Inflammatory macrophage (primary cell): ENCODE results near the gene PDE7B.
A peak's percentile ranks its signal among the peaks of the same experiment; 100 is the strongest.

ENCODE experiments used
- DNase-seq, 2 donors: peaks; one replicate each; pipeline ENCODE4 v3.0.0-alpha.2; 2020 to 2022

Gene PDE7B

GRCh38 chr6:136034422-136034821 is 182.9 kb downstream of the PDE7B start:
- DNase-seq, result no peak

GRCh38 chr6:136035378-136036070 is 184.0 kb downstream of the PDE7B start:
- DNase-seq, result peak; percentile 44 to 48

- DNase-seq, result no peak
These were observed 184.5 kb downstream of the PDE7B start for GRCh38 chr6:136036071-136036380.

GRCh38 chr6:136036601-136037000 is 185.1 kb downstream of the PDE7B start:
- no peak for DNase-seq

GRCh38 chr6:136037242-136037875 is 185.9 kb downstream of the PDE7B start:
- no peak for DNase-seq

- DNase-seq, result no peak
These were observed 186.5 kb downstream of the PDE7B start for GRCh38 chr6:136037876-136038460.

GRCh38 chr6:136038531-136038930 is 187.0 kb downstream of the PDE7B start:
- no peak for DNase-seq

- DNase-seq, result no peak
These were observed 187.7 kb downstream of the PDE7B start for GRCh38 chr6:136039185-136039584.

GRCh38 chr6:136050475-136050874 is 199.0 kb downstream of the PDE7B start:
- no peak for DNase-seq

GRCh38 chr6:136051140-136051775 is 199.8 kb downstream of the PDE7B start:
- DNase-seq, result no peak

- DNase-seq, result no peak
These were observed 200.5 kb downstream of the PDE7B start for GRCh38 chr6:136052031-136052430.

- DNase-seq, result no peak
These were observed 207.4 kb downstream of the PDE7B start for GRCh38 chr6:136058852-136059251.

- no peak for DNase-seq
These were observed 207.8 kb downstream of the PDE7B start for GRCh38 chr6:136059308-136059707.

- no peak for DNase-seq
These were observed 208.6 kb downstream of the PDE7B start for GRCh38 chr6:136060052-136060451.

- DNase-seq, result no peak
These were observed 209.3 kb downstream of the PDE7B start for GRCh38 chr6:136060759-136061158.

- DNase-seq, result no peak
These were observed 210.2 kb downstream of the PDE7B start for GRCh38 chr6:136061701-136062100.

GRCh38 chr6:136063096-136063495 is 211.6 kb downstream of the PDE7B start:
- no peak for DNase-seq

- peak; percentile 7 to 8 for DNase-seq
These were observed 214.5 kb downstream of the PDE7B start for GRCh38 chr6:136066005-136066404.

GRCh38 chr6:136067731-136068341 is 216.3 kb downstream of the PDE7B start:
- DNase-seq, result no peak

GRCh38 chr6:136069119-136069518 is 217.6 kb downstream of the PDE7B start:
- DNase-seq, result no peak

- DNase-seq, result no peak
These were observed 219.3 kb downstream of the PDE7B start for GRCh38 chr6:136070815-136071214.

- DNase-seq, result no peak
These were observed 221.2 kb downstream of the PDE7B start for GRCh38 chr6:136072691-136073090.

GRCh38 chr6:136073216-136073615 is 221.7 kb downstream of the PDE7B start:
- DNase-seq, result no peak
